ENCODE results near the gene OR10AG1.

The OR10AG1 gene

GRCh38 chr11:55969845-55970244, at the start of gene OR10AG1:
TSS of gene OR10AG1 (minus strand) at chr11:55969945. CDS start at chr11:55969907, 38 bp downstream.
- Mint-ChIP-seq H3K9me3 (peaks cover 7% of the 10 kb centered on the region), H3K4me1 (ENCODE audit: low read depth) (no peaks in the 10 kb centered on the region), H3K27me3 (no peaks in the 10 kb centered on the region), H3K27ac (no peak within 1 kb of the TSS), H3K4me3 (no peak within 1 kb of the TSS), H3K36me3 (ENCODE audit: low read depth) (no peaks in the 10 kb centered on the region)

GRCh38 chr11:56013805-56014204, 44.1 kb upstream of the OR10AG1 start:
- Mint-ChIP-seq H3K27ac (no peak overlapping the region), H3K36me3 (ENCODE audit: low read depth) (no peaks in the 10 kb centered on the region), H3K27me3 (no peaks in the 10 kb centered on the region), H3K4me3 (no peak overlapping the region), H3K9me3 (peaks cover 12% of the 10 kb centered on the region), H3K4me1 (ENCODE audit: low read depth) (no peaks in the 10 kb centered on the region)

- Mint-ChIP-seq H3K4me3 (no peak overlapping the region), H3K27ac (no peak overlapping the region), H3K9me3 (peaks cover 12% of the 10 kb centered on the region), H3K27me3 (no peaks in the 10 kb centered on the region), H3K4me1 (ENCODE audit: low read depth) (no peaks in the 10 kb centered on the region), H3K36me3 (ENCODE audit: low read depth) (no peaks in the 10 kb centered on the region)
Observed at GRCh38 chr11:56010716-56011115, 41.0 kb upstream of the OR10AG1 start.

GRCh38 chr11:55994525-55994924, 24.8 kb upstream of the OR10AG1 start, which contains the start of gene OR5F1:
TSS of gene OR5F1 (minus strand) at chr11:55994625. CDS start at chr11:55994625, 0 bp downstream.
- H3K9me3 Mint-ChIP-seq, result peaks cover 14% of the 10 kb centered on the region
- no peak within 1 kb of the TSS for H3K4me3 Mint-ChIP-seq
- no peaks in the 10 kb centered on the region for H3K36me3 Mint-ChIP-seq (ENCODE audit: low read depth)
- H3K4me1 Mint-ChIP-seq (ENCODE audit: low read depth), result no peaks in the 10 kb centered on the region
- H3K27ac Mint-ChIP-seq, result no peak within 1 kb of the TSS
- H3K27me3 Mint-ChIP-seq, result no peaks in the 10 kb centered on the region

- Mint-ChIP-seq H3K4me3 (no peak overlapping the region), H3K36me3 (ENCODE audit: low read depth) (no peaks in the 10 kb centered on the region), H3K4me1 (ENCODE audit: low read depth) (no peaks in the 10 kb centered on the region), H3K27ac (no peak overlapping the region), H3K9me3 (peaks cover 7% of the 10 kb centered on the region), H3K27me3 (no peaks in the 10 kb centered on the region)
Observed at GRCh38 chr11:55970935-55971334, 1.2 kb upstream of the OR10AG1 start.

- no peaks in the 10 kb centered on the region for H3K27me3 Mint-ChIP-seq
- peaks cover 7% of the 10 kb centered on the region for H3K9me3 Mint-ChIP-seq
Observed at GRCh38 chr11:55967914-55968313, 1.8 kb downstream of the OR10AG1 start.

GRCh38 chr11:55966391-55966790, 3.4 kb downstream of the OR10AG1 start:
- Mint-ChIP-seq H3K9me3 (peaks cover 3% of the 10 kb centered on the region), H3K27me3 (no peaks in the 10 kb centered on the region)

More at GRCh38 chr11:55967914-55968313, 1.8 kb downstream of the OR10AG1 start:
- Mint-ChIP-seq H3K4me3 (no peak overlapping the region), H3K4me1 (ENCODE audit: low read depth) (no peaks in the 10 kb centered on the region), H3K36me3 (ENCODE audit: low read depth) (no peaks in the 10 kb centered on the region), H3K27ac (no peak overlapping the region)

GRCh38 chr11:55956521-55956920, 13.2 kb downstream of the OR10AG1 start:
- Mint-ChIP-seq H3K27ac (no peak overlapping the region), H3K4me3 (no peak overlapping the region), H3K27me3 (no peaks in the 10 kb centered on the region), H3K9me3 (no peaks in the 10 kb centered on the region), H3K4me1 (ENCODE audit: low read depth) (no peaks in the 10 kb centered on the region), H3K36me3 (ENCODE audit: low read depth) (no peaks in the 10 kb centered on the region)

More at GRCh38 chr11:55966391-55966790, 3.4 kb downstream of the OR10AG1 start:
- Mint-ChIP-seq H3K27ac (no peak overlapping the region), H3K4me1 (ENCODE audit: low read depth) (no peaks in the 10 kb centered on the region), H3K36me3 (ENCODE audit: low read depth) (no peaks in the 10 kb centered on the region), H3K4me3 (no peak overlapping the region)

- Mint-ChIP-seq H3K4me3 (no peak overlapping the region), H3K9me3 (no peaks in the 10 kb centered on the region), H3K36me3 (ENCODE audit: low read depth) (no peaks in the 10 kb centered on the region), H3K4me1 (ENCODE audit: low read depth) (no peaks in the 10 kb centered on the region), H3K27ac (no peak overlapping the region), H3K27me3 (no peaks in the 10 kb centered on the region)
Observed at GRCh38 chr11:55949330-55949729, 20.4 kb downstream of the OR10AG1 start.

GRCh38 chr11:55942785-55943392, 26.9 kb downstream of the OR10AG1 start:
- H3K9me3 Mint-ChIP-seq, result peaks cover 1% of the 10 kb centered on the region
- no peak overlapping the region for H3K4me3 Mint-ChIP-seq
- no peaks in the 10 kb centered on the region for H3K36me3 Mint-ChIP-seq (ENCODE audit: low read depth)
- no peaks in the 10 kb centered on the region for H3K4me1 Mint-ChIP-seq (ENCODE audit: low read depth)
- H3K27me3 Mint-ChIP-seq, result no peaks in the 10 kb centered on the region
- H3K27ac Mint-ChIP-seq, result no peak overlapping the region

GRCh38 chr11:55936300-55936699, 33.4 kb downstream of the OR10AG1 start, which contains the start of gene OR5I1:
TSS of gene OR5I1 (minus strand) at chr11:55936400. CDS start at chr11:55936400, 0 bp downstream.
- Mint-ChIP-seq H3K36me3 (ENCODE audit: low read depth) (no peaks in the 10 kb centered on the region), H3K27ac (no peak within 1 kb of the TSS), H3K27me3 (no peaks in the 10 kb centered on the region), H3K4me3 (no peak within 1 kb of the TSS), H3K4me1 (ENCODE audit: low read depth) (no peaks in the 10 kb centered on the region), H3K9me3 (peaks cover 7% of the 10 kb centered on the region)

- Mint-ChIP-seq H3K9me3 (peaks cover 21% of the 10 kb centered on the region), H3K27ac (no peak overlapping the region), H3K36me3 (ENCODE audit: low read depth) (no peaks in the 10 kb centered on the region), H3K4me1 (ENCODE audit: low read depth) (no peaks in the 10 kb centered on the region), H3K4me3 (no peak overlapping the region), H3K27me3 (no peaks in the 10 kb centered on the region)
Observed at GRCh38 chr11:55920537-55920936, 49.2 kb downstream of the OR10AG1 start.
